OCI-LY1 (cell line): ENCODE data around the gene HOXB4.

Experiments
- EZH2 ChIP-seq: fragments of 200-600 bp; sonication (generic), shearing (Covaris generic); IDR thresholded peaks from 2 replicates; pipeline ENCODE4 v1.8.0; 2017; ENCODE audit warnings: borderline replicate concordance, mixed run types, mild to moderate bottlenecking, antibody characterized with exemption, low read length, moderate library complexity, mixed read lengths
- TF ChIP-seq, protein P1 (sequence below): fragments of 200-600 bp; sonication (generic), shearing (Covaris generic); IDR thresholded peaks from 2 replicates; pipeline ENCODE4 v1.5.1; 2017; ENCODE audit warnings: mild to moderate bottlenecking, antibody characterized with exemption, low read length, moderate library complexity, mixed read lengths

DNA sequence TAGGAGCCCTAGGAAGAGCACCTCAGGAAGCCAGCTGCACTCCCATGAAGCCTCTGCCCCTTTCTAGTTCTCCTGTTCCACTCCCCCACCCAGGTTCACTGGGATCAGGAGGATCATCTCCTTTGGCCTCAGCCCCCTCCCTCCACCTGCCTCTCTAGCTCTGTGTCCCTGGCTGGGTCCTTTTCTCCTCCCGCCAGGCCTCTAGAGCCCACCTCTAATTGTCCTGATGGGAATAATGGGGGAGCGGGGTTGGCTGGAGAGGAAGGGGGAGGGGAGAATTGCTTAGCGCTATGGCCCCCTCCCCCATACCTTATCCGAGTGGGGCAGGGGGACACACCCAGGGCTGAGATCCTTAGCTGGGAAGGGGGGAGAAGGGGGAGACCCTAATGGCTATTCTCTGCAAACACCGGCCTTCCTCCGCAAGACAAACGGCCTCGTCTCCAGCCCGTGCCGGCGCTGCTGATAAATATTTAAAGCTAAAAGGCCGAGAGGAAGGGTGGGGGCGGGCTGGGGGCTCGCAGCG, 31.7 kb upstream of the HOXB4 start:
- TF ChIP-seq EZH2, result no peak
- TF ChIP-seq, protein P1, sequence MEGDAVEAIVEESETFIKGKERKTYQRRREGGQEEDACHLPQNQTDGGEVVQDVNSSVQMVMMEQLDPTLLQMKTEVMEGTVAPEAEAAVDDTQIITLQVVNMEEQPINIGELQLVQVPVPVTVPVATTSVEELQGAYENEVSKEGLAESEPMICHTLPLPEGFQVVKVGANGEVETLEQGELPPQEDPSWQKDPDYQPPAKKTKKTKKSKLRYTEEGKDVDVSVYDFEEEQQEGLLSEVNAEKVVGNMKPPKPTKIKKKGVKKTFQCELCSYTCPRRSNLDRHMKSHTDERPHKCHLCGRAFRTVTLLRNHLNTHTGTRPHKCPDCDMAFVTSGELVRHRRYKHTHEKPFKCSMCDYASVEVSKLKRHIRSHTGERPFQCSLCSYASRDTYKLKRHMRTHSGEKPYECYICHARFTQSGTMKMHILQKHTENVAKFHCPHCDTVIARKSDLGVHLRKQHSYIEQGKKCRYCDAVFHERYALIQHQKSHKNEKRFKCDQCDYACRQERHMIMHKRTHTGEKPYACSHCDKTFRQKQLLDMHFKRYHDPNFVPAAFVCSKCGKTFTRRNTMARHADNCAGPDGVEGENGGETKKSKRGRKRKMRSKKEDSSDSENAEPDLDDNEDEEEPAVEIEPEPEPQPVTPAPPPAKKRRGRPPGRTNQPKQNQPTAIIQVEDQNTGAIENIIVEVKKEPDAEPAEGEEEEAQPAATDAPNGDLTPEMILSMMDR, result no peak
